Measurements from ENCODE around the gene DYNLRB2. TPM values are rescaled to one million over a fixed set of nuclear protein-coding genes. Genes with fewer than 3 reads are reported as not detected.

DYNLRB2 gene
- total RNA-seq, 1 donor from 2014 or later = 0.20 TPM

DNA sequence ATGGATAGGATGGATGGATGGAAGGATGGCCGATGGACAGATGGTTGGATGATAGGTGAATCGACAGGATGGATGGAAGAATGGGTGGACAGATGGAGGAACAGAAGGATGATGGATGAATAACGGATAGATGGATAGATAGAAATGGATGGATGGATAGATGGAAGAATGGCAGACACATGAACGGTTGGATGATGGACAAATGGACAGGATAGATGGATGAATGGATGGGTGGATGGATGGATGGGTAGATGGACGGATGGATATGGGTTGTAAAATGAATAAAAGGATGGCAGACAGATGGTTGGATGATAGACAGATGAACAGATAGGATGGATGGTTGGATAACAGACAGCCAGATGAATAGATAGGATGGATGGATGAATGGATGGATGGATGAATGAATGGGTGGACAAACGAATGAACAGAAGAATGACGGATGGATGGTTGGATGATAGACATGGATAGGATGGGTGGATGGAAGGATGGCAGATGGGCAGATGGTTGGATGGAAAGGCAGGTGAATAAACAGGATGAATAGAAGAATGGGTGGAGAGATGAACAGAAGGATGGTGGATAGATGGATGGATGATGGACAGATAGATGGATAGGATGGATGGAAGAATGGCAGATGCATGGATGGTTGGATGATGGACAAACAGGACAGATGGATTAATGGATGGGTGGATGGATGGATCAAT, 55.9 kb downstream of the DYNLRB2 start:
- no peak for DNase-seq (ENCODE audit: low read depth in 2 of 2)

DNA sequence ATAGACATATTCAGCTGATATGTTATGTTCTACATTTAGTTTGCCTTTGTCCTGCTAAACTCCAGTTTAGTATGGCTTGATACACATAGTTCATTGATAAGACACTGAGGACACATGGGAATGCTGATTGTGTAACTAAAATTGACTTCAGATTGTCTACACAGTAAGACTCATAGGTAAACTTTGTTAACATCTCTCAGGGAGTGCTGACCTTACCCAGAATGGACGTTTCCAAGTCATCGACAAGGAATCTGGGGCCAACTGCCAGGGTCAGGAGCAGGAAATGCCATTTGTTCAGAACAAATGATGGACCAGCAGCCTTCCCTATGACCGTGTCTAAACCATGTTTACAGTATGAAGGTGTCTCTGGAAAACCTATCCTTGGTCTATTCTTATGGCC, 58.7 kb downstream of the DYNLRB2 start:
- peak in 1 of 2 donors; percentile 58 for DNase-seq (ENCODE audit: low read depth in 2 of 2)

All from lung microvascular endothelial cell (primary cell).